Ishikawa (cell line): Measurements from ENCODE around the gene RANBP10.

Source experiments
- CEBPB ChIP-seq: IDR thresholded peaks from 2 replicates; pipeline ENCODE4 v1.6.1; 2012
- CREB1 ChIP-seq: IDR thresholded peaks from 2 replicates; pipeline ENCODE4 v1.6.1; 2012; ENCODE audit warnings: low read depth
- EGR1 ChIP-seq: IDR thresholded peaks from 2 replicates; pipeline ENCODE4 v1.6.1; 2012
- EP300 ChIP-seq: IDR thresholded peaks from 2 replicates; pipeline ENCODE4 v1.6.1; 2012; ENCODE audit warnings: borderline replicate concordance
- FOXM1 ChIP-seq: IDR thresholded peaks from 2 replicates; pipeline ENCODE4 v1.6.1; 2012; ENCODE audit warnings: low read depth, borderline replicate concordance
- NFIC ChIP-seq: IDR thresholded peaks from 2 replicates; pipeline ENCODE4 v1.6.1; 2012
- RAD21 ChIP-seq: IDR thresholded peaks from 2 replicates; pipeline ENCODE4 v1.6.1; 2012; ENCODE audit warnings: low read depth
- TAF1 ChIP-seq: IDR thresholded peaks from 2 replicates; pipeline ENCODE4 v1.6.1; 2012; ENCODE audit warnings: low read depth, mild to moderate bottlenecking
- TCF12 ChIP-seq: IDR thresholded peaks from 2 replicates; pipeline ENCODE4 v1.6.1; 2012; ENCODE audit warnings: low read depth
- TEAD4 ChIP-seq: IDR thresholded peaks from 2 replicates; pipeline ENCODE4 v1.6.1; 2012
- YY1 ChIP-seq: IDR thresholded peaks from 2 replicates; pipeline ENCODE4 v1.6.1; 2012; ENCODE audit warnings: low read depth
- ZBTB7A ChIP-seq: IDR thresholded peaks from 2 replicates; pipeline ENCODE4 v1.6.1; 2012; ENCODE audit warnings: low read depth
- TF ChIP-seq, protein P1 (sequence below): IDR thresholded peaks from 2 replicates; pipeline ENCODE4 v1.6.1; 2012
- TF ChIP-seq, protein P2 (sequence below): IDR thresholded peaks from 2 replicates; pipeline ENCODE4 v1.6.1; 2012; ENCODE audit warnings: low read depth, mild to moderate bottlenecking
- TF ChIP-seq, protein P3 (sequence below): IDR thresholded peaks from 2 replicates; pipeline ENCODE4 v1.6.1; 2012

The RANBP10 gene

DNA sequence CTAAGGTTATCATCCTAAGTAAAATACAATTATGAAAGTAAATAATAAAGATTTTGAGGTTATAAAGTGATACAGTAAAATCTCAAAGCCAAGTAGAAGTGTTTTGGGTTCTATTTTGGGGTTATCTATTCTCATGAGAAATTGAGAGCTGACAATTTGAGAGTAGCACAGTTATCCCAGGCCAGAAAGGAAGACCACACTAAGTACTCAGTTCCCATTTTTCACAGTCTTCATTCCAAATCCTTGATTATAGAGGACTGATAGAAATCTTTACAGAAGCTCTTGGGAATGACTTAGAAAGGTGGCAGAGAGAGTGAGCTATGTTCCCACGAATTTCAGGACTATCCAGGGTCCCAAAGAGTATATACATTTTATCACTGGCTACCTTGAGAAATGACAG, 91.8 kb downstream of the RANBP10 start:
- TF ChIP-seq, protein P1, sequence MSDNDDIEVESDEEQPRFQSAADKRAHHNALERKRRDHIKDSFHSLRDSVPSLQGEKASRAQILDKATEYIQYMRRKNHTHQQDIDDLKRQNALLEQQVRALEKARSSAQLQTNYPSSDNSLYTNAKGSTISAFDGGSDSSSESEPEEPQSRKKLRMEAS, result no peak
- TF ChIP-seq CREB1, result no peak
- TF ChIP-seq ZBTB7A, result no peak
- TF ChIP-seq, protein P2, sequence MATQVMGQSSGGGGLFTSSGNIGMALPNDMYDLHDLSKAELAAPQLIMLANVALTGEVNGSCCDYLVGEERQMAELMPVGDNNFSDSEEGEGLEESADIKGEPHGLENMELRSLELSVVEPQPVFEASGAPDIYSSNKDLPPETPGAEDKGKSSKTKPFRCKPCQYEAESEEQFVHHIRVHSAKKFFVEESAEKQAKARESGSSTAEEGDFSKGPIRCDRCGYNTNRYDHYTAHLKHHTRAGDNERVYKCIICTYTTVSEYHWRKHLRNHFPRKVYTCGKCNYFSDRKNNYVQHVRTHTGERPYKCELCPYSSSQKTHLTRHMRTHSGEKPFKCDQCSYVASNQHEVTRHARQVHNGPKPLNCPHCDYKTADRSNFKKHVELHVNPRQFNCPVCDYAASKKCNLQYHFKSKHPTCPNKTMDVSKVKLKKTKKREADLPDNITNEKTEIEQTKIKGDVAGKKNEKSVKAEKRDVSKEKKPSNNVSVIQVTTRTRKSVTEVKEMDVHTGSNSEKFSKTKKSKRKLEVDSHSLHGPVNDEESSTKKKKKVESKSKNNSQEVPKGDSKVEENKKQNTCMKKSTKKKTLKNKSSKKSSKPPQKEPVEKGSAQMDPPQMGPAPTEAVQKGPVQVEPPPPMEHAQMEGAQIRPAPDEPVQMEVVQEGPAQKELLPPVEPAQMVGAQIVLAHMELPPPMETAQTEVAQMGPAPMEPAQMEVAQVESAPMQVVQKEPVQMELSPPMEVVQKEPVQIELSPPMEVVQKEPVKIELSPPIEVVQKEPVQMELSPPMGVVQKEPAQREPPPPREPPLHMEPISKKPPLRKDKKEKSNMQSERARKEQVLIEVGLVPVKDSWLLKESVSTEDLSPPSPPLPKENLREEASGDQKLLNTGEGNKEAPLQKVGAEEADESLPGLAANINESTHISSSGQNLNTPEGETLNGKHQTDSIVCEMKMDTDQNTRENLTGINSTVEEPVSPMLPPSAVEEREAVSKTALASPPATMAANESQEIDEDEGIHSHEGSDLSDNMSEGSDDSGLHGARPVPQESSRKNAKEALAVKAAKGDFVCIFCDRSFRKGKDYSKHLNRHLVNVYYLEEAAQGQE, result no peak
- TF ChIP-seq RAD21, result no peak
- no peak for TF ChIP-seq CEBPB
- TF ChIP-seq EP300, result no peak
- no peak for TF ChIP-seq YY1
- TF ChIP-seq EGR1, result no peak
- TF ChIP-seq TAF1, result no peak

DNA sequence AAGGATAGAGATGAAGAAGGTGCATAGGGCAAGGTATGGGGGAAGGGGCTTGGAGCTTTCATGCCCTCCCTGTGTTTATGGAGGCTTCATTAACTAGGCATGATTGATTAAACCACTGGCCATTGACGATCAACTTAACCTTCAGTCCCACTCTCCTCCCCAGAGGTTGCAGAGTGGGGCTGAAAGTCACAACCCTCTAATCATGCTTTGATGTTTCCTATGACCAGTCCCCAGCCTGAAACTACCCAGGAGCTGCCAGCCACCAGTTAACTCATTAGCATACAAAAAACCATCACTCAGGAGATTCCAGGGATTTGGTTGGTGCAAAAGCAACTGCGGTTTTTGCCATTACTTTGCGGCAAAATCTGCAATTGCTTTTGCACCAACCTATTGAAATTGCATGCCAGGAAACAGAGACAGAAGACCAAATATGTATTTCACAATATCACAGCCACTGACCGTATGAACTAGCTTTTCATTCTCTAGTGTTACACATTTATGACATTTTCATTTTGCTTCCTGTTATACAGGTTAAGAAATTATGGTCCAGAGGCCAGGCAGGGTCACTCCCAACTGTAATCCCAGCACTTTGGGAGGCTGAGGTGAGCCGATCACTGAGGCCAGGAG, 92.6 kb downstream of the RANBP10 start:
- TF ChIP-seq, protein P2, result no peak
- TF ChIP-seq TAF1 (no peak), TCF12 (no peak), RAD21 (no peak), EGR1 (no peak), YY1 (no peak), NFIC (no peak), CEBPB (no peak), FOXM1 (no peak)
- TF ChIP-seq, protein P1, result no peak

DNA sequence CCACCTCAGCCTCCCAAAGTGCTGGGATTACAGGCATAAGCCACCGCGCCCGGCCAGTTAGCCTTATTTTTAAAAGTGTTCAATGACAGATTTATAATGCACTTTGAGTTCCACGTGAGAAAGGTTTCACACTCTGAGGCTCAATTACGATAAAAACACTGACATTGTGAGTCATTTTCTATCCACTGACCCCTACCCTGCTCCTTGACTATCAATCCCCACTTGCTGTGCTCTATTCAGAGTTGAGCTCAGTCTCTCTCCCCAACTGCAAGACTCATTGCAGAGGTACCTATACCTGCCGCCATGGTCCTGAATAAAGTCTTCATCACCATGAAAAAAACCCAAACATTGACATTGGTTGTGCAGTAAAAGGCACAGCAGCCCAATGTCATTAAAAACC, 95.8 kb downstream of the RANBP10 start:
- no peak for TF ChIP-seq EP300
- TF ChIP-seq RAD21, result no peak
- TF ChIP-seq EGR1, result no peak
- TF ChIP-seq NFIC, result no peak
- no peak for TF ChIP-seq FOXM1
- TF ChIP-seq, protein P1, result no peak
- no peak for TF ChIP-seq YY1
- TF ChIP-seq ZBTB7A, result no peak
- no peak for TF ChIP-seq CEBPB

DNA sequence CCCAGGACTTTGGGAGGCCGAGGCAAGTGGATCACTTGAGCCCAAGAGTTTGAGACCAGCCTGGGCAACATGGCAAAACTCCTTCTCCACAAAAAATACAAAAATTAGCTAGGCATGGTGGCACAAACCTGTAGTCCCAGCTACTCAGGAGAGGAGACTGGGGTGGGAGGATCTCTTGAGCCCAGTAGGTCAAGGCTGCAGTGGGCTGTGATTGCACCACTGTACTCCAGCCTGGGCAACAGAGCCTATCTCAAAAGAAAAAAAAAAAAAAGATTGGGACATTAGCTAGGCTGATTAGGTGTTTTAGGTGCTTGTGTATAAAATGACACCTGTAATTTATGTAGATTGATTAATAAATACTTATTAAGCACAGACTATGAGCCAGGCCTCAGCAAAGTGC, 97.3 kb downstream of the RANBP10 start:
- no peak for TF ChIP-seq EP300
- TF ChIP-seq CEBPB, result no peak

DNA sequence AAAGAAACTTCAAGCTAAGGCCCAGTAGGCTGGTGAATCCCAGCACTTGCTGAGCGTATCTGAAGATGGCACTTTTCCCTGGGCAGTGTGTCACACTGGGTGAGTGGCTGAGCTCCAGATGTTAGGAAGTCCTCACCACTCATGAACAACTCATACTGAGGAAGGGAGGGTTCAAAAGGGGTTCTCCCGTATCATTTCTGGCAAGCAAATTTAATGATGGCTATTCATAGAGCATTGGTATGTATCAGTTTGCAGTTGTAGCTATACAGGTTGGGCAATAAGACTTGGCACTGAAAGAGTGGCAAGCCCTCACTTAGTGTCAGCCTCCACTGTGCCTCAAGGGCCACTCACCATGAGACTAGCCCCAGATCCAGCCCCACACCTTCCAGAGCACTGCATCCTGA, 98.0 kb downstream of the RANBP10 start:
- TF ChIP-seq TAF1, result no peak

DNA sequence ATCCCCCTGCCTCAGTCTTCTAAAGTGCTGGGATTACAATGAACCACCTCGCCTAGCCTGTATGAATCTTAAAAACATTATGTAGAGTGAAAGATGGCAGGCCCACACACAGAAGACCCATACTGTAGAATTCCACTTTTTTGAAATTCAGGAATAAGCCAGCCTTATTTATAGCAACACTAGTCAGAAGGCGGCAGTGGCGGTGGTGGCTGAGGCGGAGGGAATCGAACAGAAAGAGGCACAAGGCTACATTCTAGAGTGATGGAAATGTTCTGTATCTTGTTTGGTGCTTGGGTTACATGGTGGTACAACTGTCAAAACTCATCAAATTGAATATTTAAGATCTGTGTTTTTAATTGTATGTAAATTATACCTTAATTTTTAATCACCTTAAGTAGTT, 98.6 kb downstream of the RANBP10 start:
- TF ChIP-seq TCF12 (no peak), EP300 (no peak), TEAD4 (no peak)
- TF ChIP-seq, protein P2, result no peak

DNA sequence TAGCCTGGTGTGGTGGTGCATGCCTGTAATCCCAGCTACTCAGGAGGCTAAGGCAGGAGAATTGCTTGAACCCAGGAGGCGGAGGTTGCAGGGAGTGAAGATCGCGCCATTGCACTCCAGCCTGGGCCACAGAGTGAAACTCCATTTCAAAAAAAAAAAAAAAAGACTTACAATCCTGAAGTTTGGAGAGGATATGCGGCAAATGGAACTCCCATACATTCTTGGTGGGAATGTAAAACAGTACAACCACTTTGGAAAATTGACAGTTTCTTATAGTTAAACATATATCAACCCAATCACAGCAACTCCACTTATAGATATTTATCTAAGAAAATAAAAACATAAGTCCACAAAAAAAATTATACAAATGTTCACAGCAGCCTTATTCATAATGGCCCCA, 99.2 kb downstream of the RANBP10 start:
- no peak for TF ChIP-seq TEAD4
- no peak for TF ChIP-seq TAF1
- TF ChIP-seq, protein P3, sequence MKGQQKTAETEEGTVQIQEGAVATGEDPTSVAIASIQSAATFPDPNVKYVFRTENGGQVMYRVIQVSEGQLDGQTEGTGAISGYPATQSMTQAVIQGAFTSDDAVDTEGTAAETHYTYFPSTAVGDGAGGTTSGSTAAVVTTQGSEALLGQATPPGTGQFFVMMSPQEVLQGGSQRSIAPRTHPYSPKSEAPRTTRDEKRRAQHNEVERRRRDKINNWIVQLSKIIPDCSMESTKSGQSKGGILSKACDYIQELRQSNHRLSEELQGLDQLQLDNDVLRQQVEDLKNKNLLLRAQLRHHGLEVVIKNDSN, result no peak
- no peak for TF ChIP-seq CREB1
- TF ChIP-seq ZBTB7A, result no peak
- TF ChIP-seq, protein P1, result no peak
- TF ChIP-seq FOXM1, result no peak
- no peak for TF ChIP-seq EP300
- no peak for TF ChIP-seq NFIC
- TF ChIP-seq EGR1, result no peak
